Endodermal cell (in vitro differentiated cells): ENCODE data around the gene SYCE3. TPM values are rescaled to one million over a fixed set of nuclear protein-coding genes. Genes with fewer than 3 reads are reported as not detected.
"Not testable (repeated sequence)": the region's sequence is repeated elsewhere in the genome, so short reads cannot be mapped to it uniquely, and the experiment has no call there.

Source experiments
- DNase-seq: peaks from one replicate; pipeline ENCODE4 v3.0.0-alpha.2; 2017
- H3K27ac ChIP-seq: 2 replicates; pipeline ENCODE4 v1.5.1; 2013; ENCODE audit warnings: mild to moderate bottlenecking, low read depth, low read length, moderate library complexity
- H3K27me3 ChIP-seq: 2 replicates; pipeline ENCODE4 v1.6.1; 2013; ENCODE audit warnings: mild to moderate bottlenecking, low read length, moderate library complexity; ENCODE audit not compliant: insufficient read depth, control insufficient read depth, poor library complexity, severe bottlenecking
- H3K36me3 ChIP-seq: 2 replicates; pipeline ENCODE4 v1.7.0; 2013; ENCODE audit warnings: mild to moderate bottlenecking, low read length, moderate library complexity; ENCODE audit not compliant: control insufficient read depth, insufficient read depth
- H3K4me1 ChIP-seq: one replicate; pipeline ENCODE4 v1.7.0; 2013; ENCODE audit warnings: low read length; ENCODE audit not compliant: control insufficient read depth, insufficient read depth
- H3K4me3 ChIP-seq: 2 replicates; pipeline ENCODE4 v1.5.1; 2013; ENCODE audit warnings: mild to moderate bottlenecking, low read length, moderate library complexity
- H3K9ac ChIP-seq: 2 replicates; pipeline ENCODE4 v1.6.1; 2013; ENCODE audit warnings: mild to moderate bottlenecking, low read length, moderate library complexity; ENCODE audit not compliant: poor library complexity, severe bottlenecking; ENCODE audit errors: extremely low read depth
- H3K9me3 ChIP-seq: 2 replicates; pipeline ENCODE4 v1.6.1; 2013; ENCODE audit warnings: mild to moderate bottlenecking, low read length, moderate library complexity; ENCODE audit not compliant: control insufficient read depth
- H3K27ac Mint-ChIP-seq: 2 replicates; pipeline ENCODE4 v1.8.0; 2020; ENCODE audit warnings: mixed read lengths
- H3K27me3 Mint-ChIP-seq: 2 replicates; pipeline ENCODE4 v1.8.0; 2021; ENCODE audit warnings: mild to moderate bottlenecking, mixed read lengths; ENCODE audit not compliant: insufficient read depth
- H3K36me3 Mint-ChIP-seq: 2 replicates; pipeline ENCODE4 v1.8.0; 2020; ENCODE audit warnings: low read depth, mixed read lengths
- H3K4me1 Mint-ChIP-seq: 2 replicates; pipeline ENCODE4 v1.8.0; 2020; ENCODE audit warnings: mixed read lengths
- H3K4me3 Mint-ChIP-seq: 2 replicates; pipeline ENCODE4 v1.8.0; 2020; ENCODE audit warnings: mild to moderate bottlenecking, moderate library complexity, mixed read lengths
- H3K9me3 Mint-ChIP-seq: 2 replicates; pipeline ENCODE4 v1.8.0; 2020; ENCODE audit warnings: mild to moderate bottlenecking, mixed read lengths
- WGBS, 2 experiments: methylation state at CpG; one replicate each; pipeline versions ENCODE4 v1.1.5 to v1.1.7; 2013; ENCODE audit warnings: missing lambda C conversion rate in 2 of 2, mixed read lengths in 1 of 2; ENCODE audit not compliant: insufficient coverage in 1 of 2, insufficient read length in 1 of 2; 5-methylcytosine and 5-hydroxymethylcytosine counted together
- total RNA-seq, 2 donors: library from RNA; stranded (reverse); fragmentation: NEBNext Ultra II Directional in 1 of 2; extraction: Animal tissue kit (Norgen Biotek cat#: 25700) in 1 of 2; gene quantifications; 2 replicates in 1 of 2; 3 replicates in 1 of 2; pipeline ENCODE4 v1.2.1, GENCODE V29; 2021
- TF ChIP-seq, protein P1 (sequence below): fragments of 200-600 bp; sonication (generic); conservative IDR thresholded peaks from 2 replicates; pipeline ENCODE4 v1.5.0; 2021; ENCODE audit warnings: antibody characterized with exemption, mild to moderate bottlenecking

SYCE3 gene
- total RNA-seq, 2 donors from 2014 or later = 0.70 to 0.91 TPM

DNA sequence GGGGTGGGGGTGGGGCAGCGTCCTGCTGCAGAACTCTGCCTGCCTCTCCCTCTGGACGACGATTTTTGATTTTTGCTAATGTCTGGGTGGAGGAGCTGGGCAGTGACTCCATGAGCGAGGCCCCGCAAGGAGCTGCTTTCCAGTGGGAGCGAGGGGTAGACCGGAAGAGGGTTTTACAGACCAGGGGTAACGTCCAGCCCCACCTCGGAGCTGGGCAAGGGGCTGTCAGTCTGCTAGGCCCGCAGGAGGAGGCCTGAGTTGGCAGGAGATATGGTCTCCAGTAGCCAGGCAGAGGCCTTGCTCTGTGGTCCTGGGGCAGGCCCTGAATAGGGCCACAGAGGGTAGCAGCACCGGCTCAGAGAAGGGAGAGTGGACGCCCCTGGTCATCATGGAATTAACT is 46.9 kb upstream of the SYCE3 start:
- H3K9ac ChIP-seq = no peak overlapping the region
- no peak overlapping the region for H3K27ac ChIP-seq
- Mint-ChIP-seq H3K36me3 (no peaks in the 10 kb centered on the region), H3K4me3 (no peak overlapping the region), H3K4me1 (no peaks in the 10 kb centered on the region), H3K27ac (no peak overlapping the region), H3K27me3 (peaks cover 82% of the 10 kb centered on the region), H3K9me3 (no peaks in the 10 kb centered on the region)
- no peak overlapping the region for H3K4me3 ChIP-seq
- TF ChIP-seq, protein P1, sequence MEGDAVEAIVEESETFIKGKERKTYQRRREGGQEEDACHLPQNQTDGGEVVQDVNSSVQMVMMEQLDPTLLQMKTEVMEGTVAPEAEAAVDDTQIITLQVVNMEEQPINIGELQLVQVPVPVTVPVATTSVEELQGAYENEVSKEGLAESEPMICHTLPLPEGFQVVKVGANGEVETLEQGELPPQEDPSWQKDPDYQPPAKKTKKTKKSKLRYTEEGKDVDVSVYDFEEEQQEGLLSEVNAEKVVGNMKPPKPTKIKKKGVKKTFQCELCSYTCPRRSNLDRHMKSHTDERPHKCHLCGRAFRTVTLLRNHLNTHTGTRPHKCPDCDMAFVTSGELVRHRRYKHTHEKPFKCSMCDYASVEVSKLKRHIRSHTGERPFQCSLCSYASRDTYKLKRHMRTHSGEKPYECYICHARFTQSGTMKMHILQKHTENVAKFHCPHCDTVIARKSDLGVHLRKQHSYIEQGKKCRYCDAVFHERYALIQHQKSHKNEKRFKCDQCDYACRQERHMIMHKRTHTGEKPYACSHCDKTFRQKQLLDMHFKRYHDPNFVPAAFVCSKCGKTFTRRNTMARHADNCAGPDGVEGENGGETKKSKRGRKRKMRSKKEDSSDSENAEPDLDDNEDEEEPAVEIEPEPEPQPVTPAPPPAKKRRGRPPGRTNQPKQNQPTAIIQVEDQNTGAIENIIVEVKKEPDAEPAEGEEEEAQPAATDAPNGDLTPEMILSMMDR = no peak
- no peaks in the 10 kb centered on the region for H3K9me3 ChIP-seq
- H3K27me3 ChIP-seq = peaks cover 50% of the 10 kb centered on the region
- no peaks in the 10 kb centered on the region for H3K36me3 ChIP-seq
- no peaks in the 10 kb centered on the region for H3K4me1 ChIP-seq
- no peak for DNase-seq
- WGBS, 2 experiments = 85 to 100% methylated on average over 5 to 12 of the region's 12 CpGs

DNA sequence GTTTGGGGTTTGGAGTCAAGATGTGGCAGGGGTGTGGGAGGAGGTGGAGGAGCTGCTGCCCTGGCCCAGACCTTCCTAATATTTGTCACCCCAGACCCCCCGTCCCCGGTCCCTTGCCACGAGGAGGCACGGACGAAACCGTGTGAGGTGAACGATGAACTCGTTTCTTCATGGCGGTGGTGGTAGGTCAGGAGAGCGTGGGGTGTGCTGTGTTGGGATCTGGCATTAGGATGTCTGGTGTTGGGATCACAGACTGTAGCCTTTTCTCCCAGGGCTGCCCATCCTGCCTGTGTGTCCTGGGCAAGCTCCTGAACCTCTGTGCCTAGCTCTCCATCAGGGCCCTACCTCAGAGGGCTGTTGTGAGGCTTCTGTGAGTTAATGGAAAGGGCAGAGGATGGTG is 46.3 kb upstream of the SYCE3 start:
- peaks cover 54% of the 10 kb centered on the region for H3K27me3 ChIP-seq
- no peak overlapping the region for H3K4me3 Mint-ChIP-seq
- no peaks in the 10 kb centered on the region for H3K36me3 Mint-ChIP-seq
- no peaks in the 10 kb centered on the region for H3K9me3 Mint-ChIP-seq
- H3K27me3 Mint-ChIP-seq = peaks cover 83% of the 10 kb centered on the region
- no peaks in the 10 kb centered on the region for H3K4me1 Mint-ChIP-seq
- no peak overlapping the region for H3K9ac ChIP-seq
- no peaks in the 10 kb centered on the region for H3K4me1 ChIP-seq
- TF ChIP-seq, protein P1 = no peak
- no peaks in the 10 kb centered on the region for H3K36me3 ChIP-seq
- H3K9me3 ChIP-seq = no peaks in the 10 kb centered on the region
- no peak overlapping the region for H3K27ac ChIP-seq
- H3K27ac Mint-ChIP-seq = no peak overlapping the region
- no peak for DNase-seq
- 89 to 93% methylated on average over 8 to 10 of the region's 10 CpGs for WGBS, 2 experiments
- no peak overlapping the region for H3K4me3 ChIP-seq

GRCh38 chr22:50608058-50608840 is 45.5 kb upstream of the SYCE3 start:
- H3K4me1 ChIP-seq, H3K4me1 Mint-ChIP-seq, H3K9ac ChIP-seq, H3K9me3 Mint-ChIP-seq, H3K36me3 ChIP-seq, DNase-seq, H3K4me3 ChIP-seq, H3K36me3 Mint-ChIP-seq, H3K27ac Mint-ChIP-seq, H3K9me3 ChIP-seq, H3K27ac ChIP-seq, H3K4me3 Mint-ChIP-seq: not testable (repeated sequence)
- 90 to 91% methylated on average over 24 to 39 of the region's 39 CpGs for WGBS, 2 experiments
- peaks cover 57% of the 10 kb centered on the region for H3K27me3 ChIP-seq
- peaks cover 85% of the 10 kb centered on the region for H3K27me3 Mint-ChIP-seq
